Brain microvascular endothelial cell (primary cell): ENCODE measurements around the gene SCEL.
"Not testable (repeated sequence)": the region's sequence is repeated elsewhere in the genome, so short reads cannot be mapped to it uniquely, and the experiment has no call there.

Experiments used
- DNase-seq: peaks from one replicate; pipeline ENCODE4 v3.0.0-alpha.2; 2020
- H3K27ac ChIP-seq: fragments of 250-450 bp; sonication (Bioruptor Pico); 2 replicates; pipeline ENCODE4 v1.5.1; 2020; ENCODE audit warnings: mild to moderate bottlenecking, moderate library complexity
- H3K27me3 ChIP-seq: fragments of 250-450 bp; sonication (Bioruptor Pico); replicated peaks from 2 replicates; pipeline ENCODE4 v1.5.1; 2020; ENCODE audit warnings: mild to moderate bottlenecking
- H3K36me3 ChIP-seq: fragments of 250-450 bp; sonication (Bioruptor Pico); replicated peaks from 2 replicates; pipeline ENCODE4 v1.5.1; 2020; ENCODE audit warnings: mild to moderate bottlenecking
- H3K4me3 ChIP-seq: 2 replicates; pipeline ENCODE4 v1.5.1; 2011; ENCODE audit warnings: low read depth, mild to moderate bottlenecking, control low read depth, low read length, moderate library complexity
- CTCF ChIP-seq: IDR thresholded peaks from 2 replicates; pipeline ENCODE4 v1.5.1; 2011; ENCODE audit warnings: low read depth, mild to moderate bottlenecking, moderate library complexity, low read length, control low read depth, inconsistent platforms; ENCODE audit errors: missing control alignments
- in situ Hi-C: cut with HindIII; loops from 2 replicates; pipeline ENCODE4 v1.10.0; 2017; ENCODE audit warnings: low sequenced_read_pairs, low pct_ligation_motif_present

The SCEL gene

GRCh38 chr13:77637588-77637987, 102.1 kb downstream of the SCEL start:
- in situ Hi-C loops, result no loop called here

GRCh38 chr13:77650409-77650808, 114.9 kb downstream of the SCEL start:
- Histone ChIP-seq H3K4me3 (no peak overlapping the region), H3K27me3 (no peaks in the 10 kb centered on the region), H3K36me3 (no peaks in the 10 kb centered on the region), H3K27ac (no peak overlapping the region)
- DNase-seq, result no peak
- no peak for TF ChIP-seq CTCF
- in situ Hi-C loops, result no loop called here

More at GRCh38 chr13:77637588-77637987, 102.1 kb downstream of the SCEL start:
- H3K36me3 ChIP-seq, result no peaks in the 10 kb centered on the region
- no peak for TF ChIP-seq CTCF
- no peak overlapping the region for H3K27ac ChIP-seq
- no peak overlapping the region for H3K4me3 ChIP-seq
- DNase-seq, result no peak
- no peaks in the 10 kb centered on the region for H3K27me3 ChIP-seq

- Histone ChIP-seq H3K4me3 (no peak overlapping the region), H3K27ac (no peak overlapping the region), H3K36me3 (no peaks in the 10 kb centered on the region), H3K27me3 (no peaks in the 10 kb centered on the region)
- TF ChIP-seq CTCF, result no peak
- DNase-seq, result no peak
- in situ Hi-C loops, result no loop called here
Measured at GRCh38 chr13:77653301-77653700, 117.8 kb downstream of the SCEL start.

- H3K27me3 ChIP-seq, result not testable (repeated sequence)
Measured at GRCh38 chr13:77660016-77660415, 124.5 kb downstream of the SCEL start.

GRCh38 chr13:77660841-77661250, 125.3 kb downstream of the SCEL start:
- DNase-seq, result no peak
- no peak for TF ChIP-seq CTCF

More at GRCh38 chr13:77660016-77660415, 124.5 kb downstream of the SCEL start:
- H3K4me3 ChIP-seq, H3K27ac ChIP-seq, DNase-seq, in situ Hi-C loops, H3K36me3 ChIP-seq: not testable (repeated sequence)

GRCh38 chr13:77662301-77662700, 126.8 kb downstream of the SCEL start:
- H3K4me3 ChIP-seq, in situ Hi-C loops, DNase-seq, H3K27me3 ChIP-seq, H3K27ac ChIP-seq, H3K36me3 ChIP-seq: not testable (repeated sequence)

More at GRCh38 chr13:77660841-77661250, 125.3 kb downstream of the SCEL start:
- Histone ChIP-seq H3K36me3 (no peaks in the 10 kb centered on the region), H3K27ac (no peak overlapping the region), H3K4me3 (no peak overlapping the region), H3K27me3 (no peaks in the 10 kb centered on the region)
- in situ Hi-C loops, result no loop called here

GRCh38 chr13:77662831-77663230, 127.3 kb downstream of the SCEL start:
- DNase-seq, H3K4me3 ChIP-seq, in situ Hi-C loops, H3K27me3 ChIP-seq, H3K36me3 ChIP-seq, H3K27ac ChIP-seq: not testable (repeated sequence)
